ENCODE results near the gene TACO1. TPM values are rescaled to one million over a fixed set of nuclear protein-coding genes. Genes with fewer than 3 reads are reported as not detected.

Gene TACO1
- total RNA-seq, 4 donors from 2014 or later: 8.5 to 12.0 (median 10.1) TPM

- TF ChIP-seq, protein P1, sequence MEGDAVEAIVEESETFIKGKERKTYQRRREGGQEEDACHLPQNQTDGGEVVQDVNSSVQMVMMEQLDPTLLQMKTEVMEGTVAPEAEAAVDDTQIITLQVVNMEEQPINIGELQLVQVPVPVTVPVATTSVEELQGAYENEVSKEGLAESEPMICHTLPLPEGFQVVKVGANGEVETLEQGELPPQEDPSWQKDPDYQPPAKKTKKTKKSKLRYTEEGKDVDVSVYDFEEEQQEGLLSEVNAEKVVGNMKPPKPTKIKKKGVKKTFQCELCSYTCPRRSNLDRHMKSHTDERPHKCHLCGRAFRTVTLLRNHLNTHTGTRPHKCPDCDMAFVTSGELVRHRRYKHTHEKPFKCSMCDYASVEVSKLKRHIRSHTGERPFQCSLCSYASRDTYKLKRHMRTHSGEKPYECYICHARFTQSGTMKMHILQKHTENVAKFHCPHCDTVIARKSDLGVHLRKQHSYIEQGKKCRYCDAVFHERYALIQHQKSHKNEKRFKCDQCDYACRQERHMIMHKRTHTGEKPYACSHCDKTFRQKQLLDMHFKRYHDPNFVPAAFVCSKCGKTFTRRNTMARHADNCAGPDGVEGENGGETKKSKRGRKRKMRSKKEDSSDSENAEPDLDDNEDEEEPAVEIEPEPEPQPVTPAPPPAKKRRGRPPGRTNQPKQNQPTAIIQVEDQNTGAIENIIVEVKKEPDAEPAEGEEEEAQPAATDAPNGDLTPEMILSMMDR (IDR thresholded peaks at IDR 0.05): no peak
- DNase-seq (ENCODE audit: low spot score): no peak
- ATAC-seq (ENCODE audit: low FRiP score): no peak
Measured at GRCh38 chr17:63657786-63658185, 57.1 kb downstream of the TACO1 start.

Small RNA genes lying within 50 kb of the gene (small RNA-seq; reads per million reads assigned to genes)
- not detected for gene RNU6-288P

Other genes with a start within 250 kb of the TACO1 start
- gene CYB561, start 154.6 kb upstream of the TACO1 start, total RNA-seq: 10 to 100 TPM; 19.9 to 22.3 (median 20.5) TPM
- 10 to 100 TPM in 2 of 4 donors, 1 to 10 TPM in 2; 4.2 to 20.2 (median 12.0) TPM for gene ACE, start 123.8 kb upstream of the TACO1 start, total RNA-seq
- gene KCNH6, start 77.5 kb upstream of the TACO1 start, total RNA-seq: not detected
- 10 to 100 TPM; 18.8 to 29.3 (median 27.3) TPM for gene DCAF7, start 50.4 kb upstream of the TACO1 start, total RNA-seq
- 10 to 100 TPM; 47.0 to 89.8 (median 53.7) TPM for gene MAP3K3, start 21.5 kb downstream of the TACO1 start, total RNA-seq
- 10 to 100 TPM in 2 of 4 donors, 1 to 10 TPM in 2; 4.4 to 44.9 (median 16.5) TPM for gene LIMD2, start 99.2 kb downstream of the TACO1 start, total RNA-seq
- 10 to 100 TPM; 16.5 to 32.3 (median 22.4) TPM for gene STRADA, start 140.9 kb downstream of the TACO1 start, total RNA-seq
- gene CCDC47, start 172.7 kb downstream of the TACO1 start, total RNA-seq: 100 to 1,000 TPM in 1 of 4 donors, 10 to 100 TPM in 3; 59.2 to 103 (median 62.0) TPM
- 100 to 1,000 TPM in 2 of 4 donors, 10 to 100 TPM in 2; 87.2 to 150 (median 112) TPM for gene DDX42, start 173.3 kb downstream of the TACO1 start, total RNA-seq
- 100 to 1,000 TPM in 3 of 4 donors, 10 to 100 TPM in 1; 91.0 to 119 (median 103) TPM for gene PSMC5, start 226.5 kb downstream of the TACO1 start, total RNA-seq
- 10 to 100 TPM; 39.1 to 46.4 (median 40.4) TPM for gene FTSJ3, start 226.8 kb downstream of the TACO1 start, total RNA-seq
- gene SMARCD2, start 241.8 kb downstream of the TACO1 start, total RNA-seq: 100 to 1,000 TPM in 3 of 4 donors, 10 to 100 TPM in 1; 77.5 to 246 (median 109) TPM

All from omental fat pad (tissue), 4 donors.